ENCODE data around the gene TM6SF1.

The TM6SF1 gene

GRCh38 chr15:83170474-83171165, 63.2 kb downstream of the TM6SF1 start:
- TF ChIP-seq ZFX (IDR thresholded peaks at IDR 0.05; ENCODE audit: borderline replicate concordance) (no peak), CTCF (IDR thresholded peaks at IDR 0.05) (no peak)
- no peak overlapping the region for H3K27ac ChIP-seq

- no peak overlapping the region for H3K27ac ChIP-seq
- TF ChIP-seq CTCF (IDR thresholded peaks at IDR 0.05) (no peak), ZFX (IDR thresholded peaks at IDR 0.05; ENCODE audit: borderline replicate concordance) (no peak)
Measured at GRCh38 chr15:83174891-83175290, 67.4 kb downstream of the TM6SF1 start.

GRCh38 chr15:83178390-83178789, 70.9 kb downstream of the TM6SF1 start:
- no peak overlapping the region for H3K27ac ChIP-seq
- TF ChIP-seq CTCF (IDR thresholded peaks at IDR 0.05) (no peak), ZFX (IDR thresholded peaks at IDR 0.05; ENCODE audit: borderline replicate concordance) (no peak)

- no peak for TF ChIP-seq ZFX (IDR thresholded peaks at IDR 0.05; ENCODE audit: borderline replicate concordance)
- no peak for TF ChIP-seq CTCF (IDR thresholded peaks at IDR 0.05)
- H3K27ac ChIP-seq, result no peak overlapping the region
Measured at GRCh38 chr15:83178869-83179325, 71.5 kb downstream of the TM6SF1 start.

- H3K27ac ChIP-seq, result no peak overlapping the region
- TF ChIP-seq CTCF (IDR thresholded peaks at IDR 0.05), result no peak
- no peak for TF ChIP-seq ZFX (IDR thresholded peaks at IDR 0.05; ENCODE audit: borderline replicate concordance)
Measured at GRCh38 chr15:83185561-83185960, 78.1 kb downstream of the TM6SF1 start.
